ENCODE measurements around the gene RORC. TPM values are rescaled to one million over a fixed set of nuclear protein-coding genes. Genes with fewer than 3 reads are reported as not detected.

RORC gene
- total RNA-seq, 4 donors from 2014 or later = 0.21 to 0.90 TPM; not detected in 2

GRCh38 chr1:151849126-151849525 is 17.5 kb upstream of the RORC start:
- no peak overlapping the region for H3K27ac ChIP-seq
- H3K9me3 ChIP-seq = no peaks in the 10 kb centered on the region
- TF ChIP-seq CTCF (IDR thresholded peaks at IDR 0.05) (no peak), POLR2A (IDR thresholded peaks at IDR 0.05) (no peak), EP300 (IDR thresholded peaks at IDR 0.05) (no peak)
- H3K4me3 ChIP-seq = no peak overlapping the region
- WGBS, 2 donors = 42 to 49% methylated on average over 3 of the region's 3 CpGs
- no peaks in the 10 kb centered on the region for H3K4me1 ChIP-seq
- no peak for DNase-seq (ENCODE audit: low spot score in 2 of 2)
- H3K36me3 ChIP-seq = peaks cover 0 to 10% (median 0%) of the 10 kb centered on the region in 3 donors
- H3K27me3 ChIP-seq = no peaks in the 10 kb centered on the region

- DNase-seq (ENCODE audit: low spot score in 2 of 2) = no peak
- H3K36me3 ChIP-seq = peaks cover 0 to 10% (median 0%) of the 10 kb centered on the region in 3 donors
- no peak overlapping the region for H3K27ac ChIP-seq
- H3K4me1 ChIP-seq = no peaks in the 10 kb centered on the region
- no peaks in the 10 kb centered on the region for H3K27me3 ChIP-seq
- 53 to 57% methylated on average over 10 to 11 of the region's 11 CpGs for WGBS, 2 donors
- TF ChIP-seq CTCF (IDR thresholded peaks at IDR 0.05) (no peak), POLR2A (IDR thresholded peaks at IDR 0.05) (no peak), EP300 (IDR thresholded peaks at IDR 0.05) (no peak)
- no peak overlapping the region for H3K4me3 ChIP-seq
- no peaks in the 10 kb centered on the region for H3K9me3 ChIP-seq
These were observed 16.4 kb upstream of the RORC start for GRCh38 chr1:151847867-151848596.

- H3K27ac ChIP-seq = no peak overlapping the region
- TF ChIP-seq CTCF (IDR thresholded peaks at IDR 0.05) (no peak), EP300 (IDR thresholded peaks at IDR 0.05) (no peak), POLR2A (IDR thresholded peaks at IDR 0.05) (no peak)
- no peaks in the 10 kb centered on the region for H3K27me3 ChIP-seq
- 84 to 86% methylated on average over 8 of the region's 8 CpGs for WGBS, 2 donors
- H3K36me3 ChIP-seq = peaks cover 0 to 10% (median 0%) of the 10 kb centered on the region in 3 donors
- H3K9me3 ChIP-seq = no peaks in the 10 kb centered on the region
- DNase-seq (ENCODE audit: low spot score in 2 of 2) = no peak
- H3K4me1 ChIP-seq = no peaks in the 10 kb centered on the region
- H3K4me3 ChIP-seq = no peak overlapping the region
These were observed 15.2 kb upstream of the RORC start for GRCh38 chr1:151846686-151847237.

GRCh38 chr1:151846062-151846568 is 14.5 kb upstream of the RORC start:
- peaks cover 0 to 10% (median 0%) of the 10 kb centered on the region in 3 donors for H3K36me3 ChIP-seq
- DNase-seq (ENCODE audit: low spot score in 2 of 2) = no peak
- 57 to 67% methylated on average over 6 of the region's 6 CpGs for WGBS, 2 donors

More at GRCh38 chr1:151846062-151846568, 14.5 kb upstream of the RORC start:
- no peaks in the 10 kb centered on the region for H3K27me3 ChIP-seq
- TF ChIP-seq POLR2A (IDR thresholded peaks at IDR 0.05) (no peak), CTCF (IDR thresholded peaks at IDR 0.05) (no peak), EP300 (IDR thresholded peaks at IDR 0.05) (no peak)
- H3K4me1 ChIP-seq = no peaks in the 10 kb centered on the region
- H3K4me3 ChIP-seq = no peak overlapping the region
- H3K9me3 ChIP-seq = no peaks in the 10 kb centered on the region
- H3K27ac ChIP-seq = no peak overlapping the region
